Keratinocyte (primary cell): Measurements from ENCODE around the gene RCAN2.

Source experiments
- CTCF ChIP-seq, 3 experiments: IDR thresholded peaks in 1 of 3; conservative IDR thresholded peaks in 1 of 3; optimal IDR thresholded peaks in 1 of 3; 2 replicates in 2 of 3; 3 replicates in 1 of 3; pipeline versions ENCODE3 to v1.5.1; 2011; ENCODE audit warnings: low read length in 3 of 3, mild to moderate bottlenecking in 3 of 3, moderate library complexity in 2 of 3, control low read depth in 1 of 3, inconsistent platforms in 1 of 3; ENCODE audit not compliant: insufficient read depth in 2 of 3; ENCODE audit errors: extremely low read depth in 1 of 3
- EZH2 ChIP-seq: IDR thresholded peaks from one replicate; pipeline ENCODE4 v1.6.1; 2012; ENCODE audit warnings: inconsistent platforms, mild to moderate bottlenecking, low read length, moderate library complexity

- TF ChIP-seq CTCF (optimal IDR thresholded peaks at IDR 0.05 in 1 of 3, IDR thresholded peaks at IDR 0.05 in 1 of 3, conservative IDR thresholded peaks at IDR 0.05 in 1 of 3; ENCODE audit: extremely low read depth in 1 of 3, insufficient read depth in 2 of 3, low read length in 3 of 3), result no peak
- no peak for TF ChIP-seq EZH2
Observed at GRCh38 chr6:46254946-46255345, 236.3 kb downstream of the RCAN2 start.
